Right renal cortex interstitium (tissue), 3 donors: Measurements from ENCODE around the gene PLCH2. TPM values are rescaled to one million over a fixed set of nuclear protein-coding genes. Genes with fewer than 3 reads are reported as not detected.

Experiments used
- DNase-seq, 3 donors: peaks; one replicate each; pipeline ENCODE4 v3.0.0-alpha.2; 2013; ENCODE audit warnings: low read depth in 3 of 3, low spot score in 2 of 3
- polyA plus RNA-seq, 3 donors: library from polyadenylated mRNA; unstranded; fragments of 120-200 nt; gene quantifications; one replicate each; pipeline ENCODE4 v1.2.1, GENCODE V29; 2013; ENCODE audit not compliant: insufficient read length in 3 of 3

Gene PLCH2
- polyA plus RNA-seq, 3 donors: 0.47 to 1.9 (median 0.74) TPM

DNA sequence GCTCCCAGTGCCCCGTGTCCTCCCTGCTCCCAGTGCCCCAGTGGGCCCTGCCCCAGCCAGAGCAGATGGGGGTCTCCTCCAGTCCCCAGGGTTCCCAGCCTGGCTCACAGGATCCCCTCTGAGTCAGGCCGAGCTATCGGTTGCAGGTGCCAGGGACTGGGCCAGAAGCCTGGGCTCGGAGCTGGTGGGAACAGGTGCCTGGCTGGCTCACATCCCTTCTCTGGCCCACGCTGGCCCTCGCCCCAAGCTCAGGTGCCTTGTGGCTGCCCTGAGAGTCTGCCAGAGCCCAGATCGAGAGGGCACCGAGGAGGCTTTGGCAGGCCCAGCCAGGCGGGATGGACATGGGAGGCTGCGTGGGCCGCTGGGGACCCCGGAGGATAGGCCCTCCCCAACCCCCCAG is 18.9 kb downstream of the PLCH2 start:
- no peak for DNase-seq

DNA sequence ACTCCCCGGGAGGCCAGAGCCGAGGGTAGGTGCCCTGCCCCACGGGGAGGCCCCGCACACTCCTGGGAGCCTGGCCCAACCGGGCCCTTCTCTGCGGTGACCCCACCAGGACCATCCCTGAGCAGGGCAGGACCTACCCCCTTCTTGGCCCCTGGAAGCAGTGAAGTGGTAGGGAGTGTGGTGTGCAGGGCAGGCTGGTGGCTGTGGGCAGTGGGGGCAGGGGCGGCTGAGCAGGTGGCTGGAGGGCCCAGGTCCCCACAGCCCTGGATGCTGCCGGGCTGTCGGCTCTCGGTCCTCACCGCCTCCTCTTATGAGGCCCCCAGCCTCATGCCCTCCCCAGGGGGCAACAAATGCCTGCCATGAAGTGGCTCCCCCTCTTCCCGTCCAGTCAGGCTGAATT is 19.5 kb downstream of the PLCH2 start:
- no peak for DNase-seq

DNA sequence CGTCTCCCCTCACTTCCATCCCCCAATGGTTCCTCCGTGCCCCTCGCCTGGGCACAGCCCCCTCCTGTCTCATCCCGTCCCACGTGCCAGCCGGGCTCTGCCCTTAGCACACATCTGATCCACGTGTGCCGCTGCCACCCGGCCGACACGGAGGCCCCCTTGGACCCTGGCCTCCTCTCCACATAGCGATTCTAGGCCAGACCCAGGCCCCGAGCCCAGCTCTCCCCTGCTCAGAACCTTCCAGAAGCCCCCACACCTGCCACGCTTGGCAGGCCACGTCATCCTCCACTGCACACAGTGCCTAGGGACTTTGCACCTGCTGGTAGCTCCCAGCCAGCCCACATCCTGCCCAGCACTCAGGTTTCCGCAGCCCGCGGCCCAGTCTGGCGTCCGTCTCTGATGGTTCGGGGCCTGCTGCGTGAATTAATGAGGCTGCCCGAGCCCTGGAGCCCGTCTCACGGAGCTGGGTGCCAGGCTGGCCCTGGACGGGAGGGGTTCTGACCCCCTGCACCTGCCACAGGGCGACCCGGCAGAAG is 20.1 kb downstream of the PLCH2 start:
- no peak for DNase-seq

DNA sequence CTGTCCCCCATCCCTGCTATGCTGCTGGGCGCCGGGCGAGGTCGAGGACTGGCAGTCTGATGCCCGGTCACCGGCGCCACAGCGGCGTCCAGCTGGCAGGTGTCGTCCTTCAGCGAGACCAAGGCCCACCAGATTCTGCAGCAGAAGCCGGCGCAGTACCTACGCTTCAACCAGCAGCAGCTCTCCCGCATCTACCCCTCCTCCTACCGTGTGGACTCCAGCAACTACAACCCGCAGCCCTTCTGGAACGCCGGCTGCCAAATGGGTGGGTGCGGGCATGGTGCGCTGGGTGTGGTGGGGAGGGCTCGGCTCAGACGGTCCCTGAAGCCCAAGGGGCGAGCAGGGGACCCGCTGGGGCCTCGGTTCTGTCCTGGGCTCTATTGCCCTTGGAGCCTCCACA is 20.7 kb downstream of the PLCH2 start:
- DNase-seq: no peak

DNA sequence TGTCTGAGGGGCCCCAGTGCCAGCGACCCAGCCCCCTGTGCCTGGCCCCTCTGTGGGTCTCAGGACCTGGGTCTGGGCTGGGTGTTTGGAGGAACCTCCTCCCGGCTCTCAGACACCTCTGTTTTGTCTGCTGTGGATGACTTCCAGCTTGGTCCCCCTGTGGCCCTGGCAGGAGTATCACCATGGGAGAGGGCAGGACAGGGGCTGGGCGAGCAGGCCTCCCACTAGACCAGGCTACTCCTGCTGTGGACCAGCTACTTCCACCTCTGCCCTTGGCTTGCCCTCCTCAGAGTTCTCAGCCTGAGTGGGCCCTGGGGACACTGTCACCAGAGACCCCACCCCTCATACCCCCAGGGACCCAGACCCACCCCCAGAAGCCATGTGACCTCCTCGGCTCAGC is 21.8 kb downstream of the PLCH2 start:
- DNase-seq: no peak

DNA sequence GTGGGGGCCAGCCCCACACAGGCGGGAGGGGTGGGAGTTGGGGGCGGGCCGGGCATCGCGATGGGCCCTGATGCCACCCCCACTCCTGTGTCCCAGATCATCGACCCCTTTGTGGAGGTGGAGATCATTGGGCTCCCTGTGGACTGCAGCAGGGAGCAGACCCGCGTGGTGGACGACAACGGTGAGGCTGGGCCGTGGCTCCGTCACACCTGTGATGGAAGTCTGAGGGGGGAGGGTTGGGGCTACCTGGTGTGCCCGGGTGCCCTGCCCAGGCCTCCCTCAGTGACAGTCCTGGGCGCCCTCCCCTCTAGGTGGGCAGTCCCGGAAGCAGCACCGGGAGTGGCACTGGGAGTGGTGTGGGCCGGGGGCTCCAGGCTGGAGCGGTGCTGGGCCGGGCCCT is 22.6 kb downstream of the PLCH2 start:
- DNase-seq: no peak

DNA sequence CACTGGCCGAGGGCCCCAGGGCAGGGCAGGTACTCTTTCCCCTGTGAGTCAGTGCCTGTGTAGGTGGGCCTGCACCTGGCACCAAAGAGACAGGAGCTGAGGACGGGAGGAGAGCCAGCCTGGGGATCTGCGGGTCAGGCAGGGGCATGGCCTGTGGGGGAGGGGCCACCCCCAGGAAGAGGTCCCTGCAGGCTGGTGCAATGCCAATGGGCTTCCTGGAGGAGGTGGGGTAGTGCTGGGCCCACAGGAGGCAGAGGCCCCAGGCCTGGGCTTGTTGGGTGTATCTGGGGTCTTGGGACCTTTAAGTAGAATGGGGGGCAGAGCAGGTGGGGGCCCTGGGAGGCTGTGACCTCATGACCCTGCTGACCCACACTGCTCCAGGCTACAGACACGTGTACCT is 23.2 kb downstream of the PLCH2 start:
- DNase-seq: no peak

DNA sequence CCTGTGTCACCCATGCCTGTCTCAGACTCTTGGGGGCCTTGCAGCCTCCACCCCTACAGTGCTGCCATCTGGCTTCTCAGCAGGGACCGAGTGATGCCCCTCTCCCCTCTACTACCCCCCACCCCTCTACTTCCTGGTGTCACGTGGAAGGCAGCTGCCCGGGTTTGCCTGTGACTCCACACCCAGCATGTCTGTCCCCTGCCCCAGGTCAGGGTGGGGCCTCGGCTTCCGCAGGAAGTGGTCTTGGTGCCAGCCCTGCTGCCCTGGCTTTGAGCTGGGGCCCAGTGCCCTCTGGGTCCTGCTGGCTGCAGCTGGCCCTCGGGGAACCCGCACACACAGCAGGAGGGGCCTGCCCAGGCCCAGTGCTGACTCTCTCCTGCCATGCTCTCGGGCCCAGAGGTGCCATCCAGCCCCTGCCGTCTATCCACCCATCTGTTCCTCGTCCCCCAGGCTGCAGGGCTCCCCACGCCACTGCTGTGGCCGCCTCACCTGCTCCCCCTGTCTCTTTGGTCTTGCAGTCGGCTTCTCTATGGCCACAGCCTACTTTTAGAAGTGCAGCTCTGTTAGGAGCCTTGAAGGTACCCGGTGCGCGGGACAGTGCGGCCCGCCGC is 24.0 kb downstream of the PLCH2 start:
- DNase-seq: no peak

DNA sequence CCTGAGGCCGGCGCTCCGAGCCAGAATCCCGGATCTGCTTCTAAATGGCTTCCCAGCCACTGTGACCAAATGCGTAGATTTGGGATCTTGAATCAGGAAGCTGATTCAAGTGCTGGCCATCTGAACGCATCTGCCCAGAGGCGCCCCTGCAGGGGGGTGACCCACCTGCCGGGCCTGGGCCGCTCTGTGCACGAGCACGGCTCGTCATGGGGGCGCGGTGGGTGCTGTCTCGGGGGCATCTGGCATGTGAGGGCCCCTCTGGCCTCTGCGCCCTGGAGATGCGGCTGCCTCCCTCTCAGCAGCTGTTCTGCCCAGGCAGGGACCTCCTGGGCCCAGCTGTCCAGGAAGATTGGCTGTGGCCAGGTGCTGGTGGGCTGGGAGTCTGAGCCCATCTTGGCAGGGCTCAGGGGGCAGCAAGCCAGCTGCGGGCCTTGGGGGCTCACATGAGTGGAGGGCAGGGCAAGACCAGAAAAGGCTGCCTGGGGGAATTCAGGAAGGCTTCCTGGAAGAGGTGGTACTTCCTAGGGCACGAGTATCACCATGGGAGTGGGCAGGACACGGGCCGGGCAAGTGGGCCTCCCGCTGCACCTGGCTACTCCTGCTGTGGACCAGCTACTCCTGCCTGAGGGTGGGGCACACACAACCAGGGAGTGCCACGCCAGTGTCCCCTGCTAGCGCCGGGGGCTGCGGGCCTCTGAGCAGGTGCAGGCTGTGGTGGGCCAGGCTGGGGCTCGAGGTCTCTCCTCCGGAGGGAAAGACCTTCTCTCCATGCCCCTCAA is 25.1 kb downstream of the PLCH2 start:
- no peak for DNase-seq

DNA sequence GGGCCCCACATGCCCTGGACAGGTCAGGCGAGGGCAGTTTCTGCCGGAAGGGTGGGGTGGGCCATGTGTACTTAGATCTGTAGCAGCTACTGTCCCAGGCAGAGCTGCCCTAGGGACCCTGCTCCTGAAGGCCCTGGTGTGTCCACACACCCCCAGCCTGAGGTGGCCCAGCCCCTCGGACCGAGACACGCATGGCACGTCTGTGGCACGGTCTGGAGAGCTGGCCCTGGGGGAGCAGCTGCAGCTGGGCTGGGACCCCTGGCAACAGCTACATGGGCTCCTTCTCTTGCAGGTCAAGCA is 25.7 kb downstream of the PLCH2 start:
- no peak for DNase-seq

DNA sequence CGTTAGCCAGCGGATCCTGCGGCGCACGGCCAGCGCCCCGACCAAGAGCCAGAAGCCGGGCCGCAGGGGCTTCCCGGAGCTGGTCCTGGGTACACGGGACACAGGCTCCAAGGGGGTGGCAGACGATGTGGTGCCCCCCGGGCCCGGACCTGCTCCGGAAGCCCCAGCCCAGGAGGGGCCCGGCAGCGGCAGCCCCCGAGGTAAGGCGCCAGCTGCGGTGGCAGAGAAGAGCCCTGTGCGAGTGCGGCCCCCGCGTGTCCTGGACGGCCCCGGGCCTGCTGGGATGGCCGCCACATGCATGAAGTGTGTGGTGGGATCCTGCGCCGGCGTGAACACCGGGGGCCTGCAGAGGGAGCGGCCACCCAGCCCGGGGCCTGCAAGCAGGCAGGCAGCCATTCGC is 26.1 kb downstream of the PLCH2 start:
- DNase-seq: no peak

DNA sequence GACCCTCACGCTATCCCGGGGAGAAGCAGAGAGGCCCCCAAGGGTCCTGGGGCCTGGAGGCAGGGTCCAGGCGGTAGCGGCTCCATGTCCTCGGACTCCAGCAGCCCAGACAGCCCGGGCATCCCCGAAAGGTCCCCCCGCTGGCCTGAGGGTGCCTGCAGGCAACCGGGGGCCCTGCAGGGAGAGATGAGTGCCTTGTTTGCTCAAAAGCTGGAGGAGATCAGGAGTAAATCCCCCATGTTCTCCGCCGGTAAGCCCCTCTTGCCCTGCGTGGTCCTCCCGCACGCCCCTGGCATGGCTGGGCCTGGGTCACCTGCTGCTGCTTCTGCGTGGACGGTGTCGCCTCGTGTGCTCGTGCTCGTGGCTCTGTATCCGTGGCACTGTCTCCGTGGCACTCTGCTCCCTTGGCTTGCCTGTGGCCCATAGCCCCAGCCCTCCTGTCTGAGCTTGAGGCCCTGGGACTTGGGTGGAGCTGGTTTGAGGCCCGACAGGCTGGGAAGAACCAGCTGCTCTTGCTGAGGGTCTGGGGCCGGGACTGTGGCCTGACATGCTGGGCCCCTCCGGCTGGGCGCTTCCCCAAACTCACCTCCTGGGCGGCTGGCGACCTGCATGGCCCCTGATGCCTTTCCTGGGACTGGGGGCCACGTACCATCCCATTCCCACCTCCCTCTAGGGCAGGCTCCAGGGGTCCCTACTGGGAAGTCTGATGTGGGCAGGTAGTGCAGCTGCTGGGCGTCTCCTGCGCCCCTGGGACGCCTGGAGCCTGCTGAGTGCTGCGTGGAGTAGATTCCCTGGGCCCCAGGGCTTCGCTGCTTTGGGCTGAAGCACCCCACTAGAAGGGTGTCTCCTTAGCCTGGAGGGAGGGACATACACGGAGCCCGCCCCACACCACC is 26.8 kb downstream of the PLCH2 start:
- DNase-seq: no peak

DNA sequence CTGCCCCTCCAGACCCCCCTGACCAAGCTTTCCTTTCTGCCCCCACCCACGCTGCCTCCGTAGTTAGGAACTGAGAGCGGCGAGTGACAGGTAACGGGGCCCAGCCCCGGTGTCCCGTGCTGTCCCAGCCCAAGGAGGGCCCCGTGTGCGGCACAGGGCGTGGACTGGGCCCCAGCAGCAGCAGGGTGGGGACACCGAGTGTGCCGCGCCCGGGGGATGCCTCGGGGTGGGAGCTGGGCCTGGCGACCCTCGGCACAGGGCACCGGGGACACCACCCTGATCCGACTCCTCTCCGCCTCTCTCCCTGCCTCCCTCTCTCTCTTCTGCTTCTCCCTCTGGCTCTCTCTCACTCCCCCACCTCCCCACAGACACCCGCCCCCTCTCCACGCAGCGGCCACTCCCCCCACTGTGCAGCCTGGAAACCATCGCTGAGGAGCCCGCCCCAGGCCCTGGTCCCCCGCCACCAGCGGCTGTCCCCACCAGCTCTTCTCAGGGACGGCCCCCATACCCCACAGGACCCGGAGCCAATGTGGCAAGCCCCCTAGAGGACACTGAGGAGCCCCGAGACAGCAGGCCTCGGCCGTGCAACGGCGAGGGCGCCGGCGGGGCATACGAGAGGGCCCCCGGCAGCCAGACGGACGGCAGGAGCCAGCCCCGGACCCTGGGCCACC is 27.6 kb downstream of the PLCH2 start:
- DNase-seq: no peak

DNA sequence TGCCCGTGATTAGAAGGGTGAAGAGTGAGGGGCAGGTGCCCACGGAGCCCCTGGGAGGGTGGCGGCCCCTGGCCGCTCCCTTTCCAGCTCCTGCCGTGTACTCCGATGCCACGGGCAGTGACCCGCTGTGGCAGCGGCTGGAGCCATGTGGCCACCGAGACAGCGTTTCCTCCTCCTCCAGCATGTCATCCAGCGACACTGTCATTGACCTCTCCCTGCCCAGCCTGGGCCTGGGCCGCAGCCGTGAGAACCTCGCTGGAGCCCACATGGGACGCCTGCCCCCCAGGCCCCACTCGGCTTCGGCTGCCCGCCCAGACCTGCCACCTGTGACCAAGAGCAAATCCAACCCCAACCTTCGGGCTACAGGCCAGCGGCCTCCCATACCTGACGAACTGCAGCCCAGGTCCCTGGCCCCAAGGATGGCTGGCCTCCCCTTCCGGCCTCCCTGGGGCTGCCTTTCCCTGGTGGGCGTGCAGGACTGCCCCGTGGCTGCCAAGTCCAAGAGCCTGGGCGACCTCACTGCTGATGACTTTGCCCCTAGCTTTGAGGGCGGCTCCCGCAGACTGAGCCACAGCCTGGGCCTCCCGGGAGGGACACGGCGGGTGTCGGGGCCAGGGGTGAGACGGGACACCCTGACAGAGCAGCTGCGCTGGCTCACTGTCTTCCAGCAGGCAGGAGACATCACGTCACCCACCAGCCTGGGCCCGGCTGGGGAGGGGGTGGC is 28.3 kb downstream of the PLCH2 start:
- no peak for DNase-seq

DNA sequence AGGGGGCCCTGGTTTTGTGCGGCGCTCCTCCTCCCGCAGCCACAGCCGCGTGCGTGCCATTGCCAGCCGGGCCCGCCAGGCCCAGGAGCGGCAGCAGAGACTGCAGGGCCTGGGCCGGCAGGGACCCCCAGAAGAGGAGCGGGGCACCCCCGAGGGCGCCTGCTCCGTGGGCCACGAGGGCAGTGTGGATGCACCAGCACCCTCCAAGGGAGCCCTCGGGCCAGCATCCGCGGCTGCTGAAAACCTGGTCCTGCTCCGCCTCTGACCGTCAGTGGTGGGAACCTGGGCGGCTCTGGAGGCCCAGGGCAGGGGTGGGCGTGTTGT is 28.8 kb downstream of the PLCH2 start:
- DNase-seq: no peak

DNA sequence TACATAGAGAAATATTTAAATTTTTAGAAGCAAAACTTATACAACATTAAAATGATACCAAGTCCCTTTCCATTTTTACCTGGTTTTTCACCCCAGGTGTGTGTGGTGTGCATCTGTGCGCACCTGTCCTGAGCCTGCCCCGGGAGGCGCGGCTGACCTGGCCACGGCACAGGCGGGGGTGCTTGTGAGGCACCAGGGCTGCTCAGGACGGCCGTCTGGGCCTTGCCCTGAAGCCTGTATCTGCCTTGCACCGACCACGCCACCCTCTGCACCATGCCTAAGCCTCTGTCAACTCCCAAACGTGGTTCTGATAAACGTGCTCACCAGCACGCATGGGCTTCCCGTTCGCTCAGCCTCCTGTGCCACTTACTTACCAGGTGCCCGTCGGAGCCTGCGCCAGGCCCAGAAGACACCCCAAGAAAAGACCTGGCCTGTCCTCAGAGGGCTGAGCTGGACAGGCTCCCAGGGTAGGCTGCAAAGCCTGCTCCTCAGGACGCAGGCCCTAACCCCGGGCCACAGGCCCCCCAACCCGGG is 29.4 kb downstream of the PLCH2 start:
- DNase-seq: no peak

DNA sequence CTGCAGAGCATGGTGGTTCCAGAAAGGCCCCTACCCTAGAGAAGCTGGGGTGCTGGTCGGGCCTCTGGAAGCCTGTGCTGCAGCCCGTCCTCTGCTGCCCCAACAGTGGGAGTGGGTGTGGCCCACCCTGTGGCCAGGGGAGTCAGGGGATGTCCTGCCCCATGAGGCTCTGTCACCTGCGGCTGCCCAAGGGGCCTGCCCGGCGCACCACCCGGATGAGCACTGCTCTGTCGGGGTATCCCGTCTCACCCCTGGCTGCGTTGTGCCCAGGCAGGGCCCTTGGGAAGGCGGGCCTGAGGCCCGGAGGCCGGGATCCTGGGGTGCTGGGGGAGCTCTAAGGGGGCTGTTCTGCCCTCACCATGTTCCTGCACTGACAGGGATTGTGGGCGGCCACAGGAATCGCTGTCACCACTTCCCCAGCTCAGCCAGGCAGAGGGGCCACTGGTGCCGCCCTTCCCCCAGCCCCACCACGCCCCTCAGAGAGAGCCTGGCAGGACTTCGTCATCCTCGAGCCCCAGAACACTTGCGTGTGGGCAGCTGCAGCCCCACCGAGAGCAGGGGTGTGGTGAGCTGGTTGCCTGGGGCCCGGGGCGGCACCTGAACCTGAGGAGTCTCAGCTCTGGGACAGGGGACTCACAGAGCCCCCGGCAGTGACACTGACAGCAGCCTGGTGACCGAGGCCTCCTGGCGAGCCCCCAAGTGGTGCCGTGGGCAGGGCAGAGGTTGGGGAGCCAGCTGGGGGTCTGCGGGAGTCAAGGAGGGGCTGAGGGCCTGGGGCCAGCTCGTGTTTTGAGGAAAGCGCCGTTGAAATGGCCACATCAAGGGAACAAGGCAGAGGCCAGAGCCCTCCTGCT is 30.1 kb downstream of the PLCH2 start:
- no peak for DNase-seq

DNA sequence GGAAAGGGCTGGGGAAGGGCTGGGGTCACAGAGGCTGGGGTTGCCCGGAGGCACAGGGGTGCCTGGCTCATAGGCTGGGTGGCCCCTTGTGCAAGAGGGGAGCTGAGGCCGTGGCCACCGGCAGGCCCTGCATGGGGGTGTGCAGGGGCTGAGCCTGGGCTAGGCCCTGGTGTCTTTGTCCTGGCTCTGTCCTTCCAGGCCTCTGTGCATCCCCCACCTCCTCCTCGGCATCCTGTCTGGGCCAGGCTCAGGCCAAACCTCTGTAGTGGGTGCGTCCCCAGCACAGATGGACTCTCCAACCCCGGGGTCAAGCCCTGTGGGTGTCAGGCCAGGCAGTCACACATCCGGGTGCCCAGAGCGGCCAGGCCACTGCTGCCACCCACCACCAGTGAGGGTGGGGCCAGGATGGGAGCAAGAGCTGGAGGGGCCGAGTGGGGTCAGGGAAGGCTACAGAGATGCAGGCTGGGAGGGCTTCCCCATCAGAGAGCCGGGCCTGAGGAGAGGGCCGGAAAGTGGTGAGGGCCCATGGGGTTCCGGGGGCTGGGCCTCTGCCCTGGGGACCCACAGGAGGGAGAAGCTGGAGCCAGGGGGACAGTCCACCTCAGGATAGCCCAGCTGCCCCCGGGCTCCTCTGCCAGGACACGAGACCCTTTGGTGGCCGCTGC is 30.9 kb downstream of the PLCH2 start:
- no peak for DNase-seq

DNA sequence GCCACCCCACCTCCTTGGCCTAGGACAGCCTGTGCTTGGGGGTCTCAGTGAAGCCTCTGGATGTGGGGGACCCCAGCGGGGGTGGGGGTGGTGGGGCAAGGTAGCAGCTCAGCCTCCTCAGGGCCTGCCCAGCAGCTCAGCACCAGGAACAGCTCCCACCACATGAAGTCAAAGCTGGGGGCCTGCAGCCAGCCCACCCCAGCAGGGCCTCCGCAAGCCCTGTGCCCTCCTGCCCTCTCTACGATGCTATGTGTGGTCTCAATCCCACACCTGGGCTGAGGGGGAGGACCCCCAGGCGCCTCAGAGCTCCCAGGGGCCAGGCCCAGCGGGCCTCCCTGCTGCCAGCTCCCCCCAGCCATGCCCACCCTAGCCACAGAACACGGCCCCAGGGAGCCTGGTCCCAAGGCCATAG is 31.7 kb downstream of the PLCH2 start:
- no peak for DNase-seq
